Liver (tissue), 9 donors: ENCODE results near the gene CIDEA. TPM values are rescaled to one million over a fixed set of nuclear protein-coding genes. Genes with fewer than 3 reads are reported as not detected.

Source experiments
- DNase-seq: peaks from one replicate; pipeline ENCODE4 v3.0.0-alpha.2; 2017; ENCODE audit warnings: low spot score
- H3K27ac ChIP-seq, 2 donors: one replicate each; pipeline ENCODE4 v1.7.0; 2013; ENCODE audit warnings: inconsistent platforms in 2 of 2, low read length in 2 of 2, control low read depth in 1 of 2, low read depth in 1 of 2, mild to moderate bottlenecking in 1 of 2
- H3K27me3 ChIP-seq, 4 donors: one replicate each; pipeline versions ENCODE4 v1.6.1 to v1.7.0; 2013; ENCODE audit warnings: low read length in 3 of 4, inconsistent platforms in 1 of 4, mild to moderate bottlenecking in 1 of 4, moderate library complexity in 1 of 4; ENCODE audit not compliant: control insufficient read depth in 4 of 4, insufficient read depth in 4 of 4
- H3K36me3 ChIP-seq, 4 donors: one replicate each; pipeline versions ENCODE4 v1.6.1 to v1.7.0; 2013; ENCODE audit warnings: low read length in 3 of 4, mild to moderate bottlenecking in 3 of 4, low read depth in 1 of 4, moderate library complexity in 1 of 4; ENCODE audit not compliant: control insufficient read depth in 4 of 4, insufficient read depth in 3 of 4
- H3K4me1 ChIP-seq, 4 donors: one replicate each; pipeline versions ENCODE4 v1.6.1 to v1.7.0; 2013; ENCODE audit warnings: low read length in 3 of 4, mild to moderate bottlenecking in 3 of 4, moderate library complexity in 1 of 4; ENCODE audit not compliant: control insufficient read depth in 4 of 4, insufficient read depth in 4 of 4
- H3K4me3 ChIP-seq, 3 donors: one replicate each; pipeline versions ENCODE4 v1.6.1 to v1.7.0; 2013; ENCODE audit warnings: low read length in 3 of 3, control low read depth in 1 of 3, low read depth in 1 of 3, mild to moderate bottlenecking in 1 of 3
- H3K9ac ChIP-seq, 2 donors: one replicate each; pipeline ENCODE4 v1.7.0; 2013; ENCODE audit warnings: low read length in 2 of 2, mild to moderate bottlenecking in 2 of 2, moderate library complexity in 2 of 2, control low read depth in 1 of 2, low read depth in 1 of 2
- H3K9me3 ChIP-seq, 4 donors: one replicate each; pipeline versions ENCODE4 v1.6.1 to v1.7.0; 2013; ENCODE audit warnings: low read length in 3 of 4; ENCODE audit not compliant: control insufficient read depth in 4 of 4
- CTCF ChIP-seq: fragments of 150-350 bp; IDR thresholded peaks from 2 replicates; pipeline ENCODE4 v1.5.1; 2017; ENCODE audit warnings: improper control_type of control experiment, low read depth, low read length; ENCODE audit not compliant: missing input control
- EGR1 ChIP-seq, 2 donors: IDR thresholded peaks; 2 replicates each; pipeline ENCODE4 v1.6.1; 2016 to 2018; ENCODE audit warnings: antibody characterized with exemption in 2 of 2, low read depth in 2 of 2
- FOXA1 ChIP-seq: IDR thresholded peaks from 2 replicates; pipeline ENCODE4 v1.6.1; 2016; ENCODE audit warnings: antibody characterized with exemption
- HNF4A ChIP-seq, 2 donors: conservative IDR thresholded peaks; 2 replicates each; pipeline ENCODE4 v1.6.1; 2016; ENCODE audit warnings: antibody characterized with exemption in 2 of 2, mild to moderate bottlenecking in 2 of 2
- JUND ChIP-seq, 2 donors: IDR thresholded peaks; 2 replicates each; pipeline ENCODE4 v1.6.1; 2016; ENCODE audit warnings: antibody characterized with exemption in 2 of 2
- NR2F2 ChIP-seq: IDR thresholded peaks from 2 replicates; pipeline ENCODE4 v1.6.1; 2016; ENCODE audit warnings: antibody characterized with exemption
- SP1 ChIP-seq: IDR thresholded peaks from 2 replicates; pipeline ENCODE4 v1.6.1; 2018; ENCODE audit warnings: antibody characterized with exemption, mild to moderate bottlenecking
- TAF1 ChIP-seq: conservative IDR thresholded peaks from 2 replicates; pipeline ENCODE4 v1.6.1; 2016; ENCODE audit warnings: antibody characterized with exemption, mild to moderate bottlenecking
- ZBTB33 ChIP-seq: IDR thresholded peaks from 2 replicates; pipeline ENCODE4 v1.6.1; 2016; ENCODE audit warnings: antibody characterized with exemption
- WGBS: extraction: QIAGEN DNeasy Blood & Tissue Kit; methylation state at CpG from one replicate; pipeline ENCODE4 v1.1.7; 2013; 5-methylcytosine and 5-hydroxymethylcytosine counted together
- polyA plus RNA-seq, 2 donors: library from polyadenylated mRNA; stranded (reverse) in 1 of 2; unstranded in 1 of 2; fragments of 200-250 nt in 1 of 2; fragments of >200 nt in 1 of 2; fragmentation: Nextera tagmentation in 1 of 2; extraction: Ambion mirVana in 1 of 2; gene quantifications; one replicate each; pipeline versions ENCODE4 v1.2.1 to v1.2.3, GENCODE V29; 2013 to 2015
- total RNA-seq, 2 donors: library from RNA; depleted of rRNA; stranded (reverse); fragments of >200 nt; gene quantifications; one replicate each; pipeline ENCODE4 v1.2.3, GENCODE V29; 2014
- TF ChIP-seq, protein P1 (sequence below): IDR thresholded peaks from 2 replicates; pipeline ENCODE4 v1.6.1; 2016; ENCODE audit warnings: antibody characterized with exemption
- donor health status: healthy.
- donor health status: healthy.
- donor health status: healthy.
- donor health status: healthy.
- donor health status: healthy.

CIDEA gene
- total and polyA plus RNA-seq, 4 donors: not detected

GRCh38 chr18:12256951-12257350 lies 2.8 kb downstream of the CIDEA start:
- Histone ChIP-seq H3K4me1 (peaks cover 6 to 16% (median 8%) of the 10 kb centered on the region in 4 donors), H3K27ac (no peak overlapping the region), H3K27me3 (peaks cover 0 to 6% (median 2%) of the 10 kb centered on the region in 4 donors), H3K36me3 (no peaks in the 10 kb centered on the region), H3K9me3 (no peaks in the 10 kb centered on the region), H3K4me3 (no peak overlapping the region), H3K9ac (no peak overlapping the region)
- no peak for DNase-seq
- TF ChIP-seq, protein P1, sequence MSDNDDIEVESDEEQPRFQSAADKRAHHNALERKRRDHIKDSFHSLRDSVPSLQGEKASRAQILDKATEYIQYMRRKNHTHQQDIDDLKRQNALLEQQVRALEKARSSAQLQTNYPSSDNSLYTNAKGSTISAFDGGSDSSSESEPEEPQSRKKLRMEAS: no peak
- peak; percentile 72 for TF ChIP-seq NR2F2
- WGBS: 58% methylated on average over 6 of the region's 6 CpGs

DNA sequence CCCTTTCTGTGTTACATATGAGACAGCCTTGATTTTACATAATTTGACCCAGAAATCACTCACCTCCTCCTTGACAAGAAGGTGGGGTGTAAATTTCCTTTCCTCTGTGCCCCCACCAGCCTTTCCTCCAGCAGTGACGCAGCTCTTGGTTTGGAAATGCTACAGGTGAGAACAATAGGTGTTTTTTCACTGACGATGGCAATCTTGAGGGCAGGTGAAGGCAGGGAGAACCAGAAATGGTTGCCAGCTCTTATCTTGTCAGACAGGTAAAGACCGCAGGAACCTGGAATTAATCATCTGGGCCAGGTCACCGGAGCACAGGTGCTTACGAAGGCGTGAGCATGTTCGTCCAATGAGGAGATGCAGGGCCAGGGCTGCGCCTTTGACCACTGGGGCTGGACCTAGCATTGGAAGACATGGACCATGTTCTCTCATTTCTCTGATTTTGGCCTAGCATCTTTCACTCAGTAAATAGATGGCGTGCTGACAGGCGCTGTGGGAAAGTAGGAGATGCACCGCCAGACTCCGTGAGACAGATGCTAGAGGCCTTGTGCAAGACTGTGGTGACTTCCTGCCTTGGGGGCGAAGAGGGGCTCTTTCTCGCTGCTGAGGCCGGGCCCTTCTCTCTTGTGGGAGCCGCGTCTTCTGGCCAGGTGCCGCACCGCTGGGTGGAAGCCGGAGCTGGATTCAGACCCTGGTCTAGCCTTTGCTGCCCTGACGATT lies 4.0 kb downstream of the CIDEA start:
- WGBS: 88% methylated on average over 21 of the region's 21 CpGs
- peaks cover 6 to 16% (median 8%) of the 10 kb centered on the region in 4 donors for H3K4me1 ChIP-seq
- H3K27ac ChIP-seq: no peak overlapping the region
- no peak for TF ChIP-seq ZBTB33
- TF ChIP-seq EGR1 (IDR thresholded peaks at IDR 0.05; ENCODE audit: low read depth in 2 of 2): no peak
- TF ChIP-seq SP1: no peak
- H3K36me3 ChIP-seq: no peaks in the 10 kb centered on the region
- H3K27me3 ChIP-seq: peaks cover 0 to 6% (median 2%) of the 10 kb centered on the region in 4 donors
- no peaks in the 10 kb centered on the region for H3K9me3 ChIP-seq
- no peak overlapping the region for H3K4me3 ChIP-seq
- DNase-seq: no peak
- H3K9ac ChIP-seq: no peak overlapping the region

- Histone ChIP-seq H3K4me3 (no peak overlapping the region), H3K27ac (no peak overlapping the region), H3K9me3 (no peaks in the 10 kb centered on the region), H3K27me3 (peaks cover 0 to 3% (median 0%) of the 10 kb centered on the region in 4 donors), H3K36me3 (no peaks in the 10 kb centered on the region), H3K9ac (no peak overlapping the region), H3K4me1 (peaks cover 1 to 10% (median 4%) of the 10 kb centered on the region in 4 donors)
- no peak for DNase-seq
- 82% methylated on average over 29 of the region's 29 CpGs for WGBS
- no peak for TF ChIP-seq JUND (IDR thresholded peaks at IDR 0.05)
- no peak for TF ChIP-seq ZBTB33
- TF ChIP-seq CTCF: no peak
- TF ChIP-seq HNF4A (conservative IDR thresholded peaks at IDR 0.05): no peak
- no peak for TF ChIP-seq FOXA1
- no peak for TF ChIP-seq TAF1
Measured at GRCh38 chr18:12258719-12259705, 4.9 kb downstream of the CIDEA start.
